Measurements from ENCODE around the gene ITGA2B. TPM values are rescaled to one million over a fixed set of nuclear protein-coding genes. Genes with fewer than 3 reads are reported as not detected.

ITGA2B gene
- total and polyA plus RNA-seq, 2 of the 13 experiments (the other 11 are each of a cell fraction or from before 2014, with no cell fraction given): 0.38 to 1.1 TPM

GRCh38 chr17:44380767-44381166 is 8.7 kb downstream of the ITGA2B start (continued):
- TF ChIP-seq SRY (CRISPR knock-in tag; IDR thresholded peaks at IDR 0.05) (no peak), ZNF232 (CRISPR knock-in tag; IDR thresholded peaks at IDR 0.05; ENCODE audit: borderline replicate concordance) (no peak), TEAD2 (CRISPR knock-in tag; IDR thresholded peaks at IDR 0.05) (no peak), PCBP1 (IDR thresholded peaks at IDR 0.05; ENCODE audit: borderline replicate concordance, low read depth, low read length) (no peak), EZH2 (conservative IDR thresholded peaks at IDR 0.05; ENCODE audit: low read depth, low read length) (no peak)

- FAIRE-seq (no peak), ATAC-seq (no peak), DNase-seq (ENCODE audit: low spot score) (no peak)
- Histone ChIP-seq H3K4me1 (ENCODE audit: insufficient read depth, low read length) (peaks cover 26% of the 10 kb centered on the region), H3K27ac (ENCODE audit: extremely low read length, insufficient read depth, low read length) (no peak overlapping the region), H3K4me2 (ENCODE audit: low read depth, low read length) (no peak overlapping the region), H4K20me1 (ENCODE audit: insufficient read depth, low read length) (no peaks in the 10 kb centered on the region; the same call in 1 of the 2 replicates), H3K9ac (ENCODE audit: insufficient read depth, low read depth, low read length) (no peak overlapping the region), H2AFZ (ENCODE audit: low read length) (no peak overlapping the region), H3K27me3 (ENCODE audit: control insufficient read depth in 1 of 2, insufficient read depth in 2 of 2, low read length in 2 of 2) (peaks cover 18 to 63% of the 10 kb centered on the region in 2 experiments), H3K4me3 (replicated peaks in 1 of 3; ENCODE audit: insufficient read depth in 1 of 3, low read depth in 2 of 3, low read length in 3 of 3) (no peak overlapping the region), H3K36me3 (replicated peaks in 1 of 2; ENCODE audit: control insufficient read depth in 1 of 2, insufficient read depth in 2 of 2, low read length in 2 of 2) (no peaks in the 10 kb centered on the region), H3K9me3 (ENCODE audit: low read length) (no peaks in the 10 kb centered on the region), H3K79me2 (ENCODE audit: insufficient read depth, low read length) (no peaks in the 10 kb centered on the region)
- intact Hi-C loops (cut with micrococcal nuclease; ENCODE audit: unreplicated experiment) (no loop called here), in situ Hi-C loops (cut with HindIII; ENCODE audit: extremely low pct_ligation_motif_present, low pct_unique_long_range_greater_than_20kb) (no loop called here)
- BruUV-seq (replicated peaks): no TSS peak
- ChIA-PET POLR2A (no interaction called here), CTCF (ENCODE audit: low intra/inter-chr PET ratio, low total read pairs) (no interaction called here)
- 39% methylated on average over 3 of the region's 10 CpGs for WGBS (ENCODE audit: low lambda C conversion rate)
- TF ChIP-seq ZNF687 (CRISPR knock-in tag; IDR thresholded peaks at IDR 0.05) (no peak; the same call in none of the 2 replicates), GTF2F1 (IDR thresholded peaks at IDR 0.05; ENCODE audit: low read length) (no peak), ZNF549 (CRISPR knock-in tag; IDR thresholded peaks at IDR 0.05) (no peak), ZFP1 (CRISPR knock-in tag; IDR thresholded peaks at IDR 0.05) (no peak), ZNF281 (CRISPR knock-in tag; IDR thresholded peaks at IDR 0.05; ENCODE audit: borderline replicate concordance) (no peak), HOXA9 (CRISPR knock-in tag; IDR thresholded peaks at IDR 0.05; ENCODE audit: borderline replicate concordance) (no peak), SRSF9 (IDR thresholded peaks at IDR 0.05; ENCODE audit: borderline replicate concordance, insufficient read depth, low read depth, low read length, poor library complexity, severe bottlenecking) (no peak), GTF3A (CRISPR knock-in tag; conservative IDR thresholded peaks at IDR 0.05) (no peak), GZF1 (CRISPR knock-in tag; IDR thresholded peaks at IDR 0.05) (no peak), ZBTB34 (CRISPR knock-in tag; IDR thresholded peaks at IDR 0.05) (no peak), ZNF251 (CRISPR knock-in tag; IDR thresholded peaks at IDR 0.05) (no peak), ZNF101 (CRISPR knock-in tag; IDR thresholded peaks at IDR 0.05; ENCODE audit: borderline replicate concordance, low read depth) (no peak)
Measured at GRCh38 chr17:44379887-44380286, 9.6 kb downstream of the ITGA2B start.
